ENCODE results near the gene TRIM9. TPM values are rescaled to one million over a fixed set of nuclear protein-coding genes. Genes with fewer than 3 reads are reported as not detected.

Gene TRIM9
- total RNA-seq, 1 donor, result not detected

DNA sequence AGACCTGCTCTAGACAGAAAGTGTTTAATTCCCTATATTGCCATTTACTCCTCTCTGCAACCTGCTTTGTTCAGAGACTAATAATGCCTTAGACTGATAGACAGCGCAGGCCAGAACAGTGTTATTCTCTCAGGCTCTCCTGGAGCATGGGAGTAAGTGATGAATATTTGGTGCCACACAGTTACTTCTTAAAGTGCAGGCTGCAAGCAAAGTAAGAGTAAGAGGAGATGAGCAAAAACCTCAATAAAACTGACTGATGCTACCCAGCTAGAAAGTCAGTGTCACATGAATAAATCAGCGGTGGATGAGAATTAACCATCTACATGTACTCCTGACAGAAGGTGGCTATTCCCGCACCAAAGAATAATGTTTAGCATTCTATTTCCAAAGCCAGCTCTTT lies 9.9 kb downstream of the TRIM9 start:
- no peak for TF ChIP-seq CTCF (IDR thresholded peaks at IDR 0.05; ENCODE audit: insufficient read depth, low read depth, low read length)
- no peak overlapping the region for H3K4me3 ChIP-seq (ENCODE audit: low read depth, low read length)
- no peak for DNase-seq (ENCODE audit: low read depth)

DNA sequence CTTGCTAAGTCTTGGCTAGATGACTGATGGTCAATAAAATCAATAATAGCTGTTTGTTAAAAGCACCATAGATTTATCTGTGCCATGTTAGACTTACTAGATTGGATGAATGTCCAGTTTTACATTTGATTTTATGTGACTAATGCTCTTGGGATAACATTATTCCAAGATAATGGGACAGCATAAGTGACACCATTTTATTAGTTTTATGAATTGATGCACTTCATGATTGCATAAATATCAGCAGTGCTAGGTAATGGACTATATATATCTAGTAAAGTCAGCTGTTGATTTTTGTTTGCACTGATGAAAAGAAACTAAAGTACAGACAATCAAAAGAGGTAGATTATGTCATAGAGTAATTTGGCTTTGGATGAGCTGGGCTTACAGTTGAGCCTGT lies 10.4 kb downstream of the TRIM9 start:
- no peak for DNase-seq (ENCODE audit: low read depth)
- H3K4me3 ChIP-seq (ENCODE audit: low read depth, low read length), result no peak overlapping the region
- no peak for TF ChIP-seq CTCF (IDR thresholded peaks at IDR 0.05; ENCODE audit: insufficient read depth, low read depth, low read length)

DNA sequence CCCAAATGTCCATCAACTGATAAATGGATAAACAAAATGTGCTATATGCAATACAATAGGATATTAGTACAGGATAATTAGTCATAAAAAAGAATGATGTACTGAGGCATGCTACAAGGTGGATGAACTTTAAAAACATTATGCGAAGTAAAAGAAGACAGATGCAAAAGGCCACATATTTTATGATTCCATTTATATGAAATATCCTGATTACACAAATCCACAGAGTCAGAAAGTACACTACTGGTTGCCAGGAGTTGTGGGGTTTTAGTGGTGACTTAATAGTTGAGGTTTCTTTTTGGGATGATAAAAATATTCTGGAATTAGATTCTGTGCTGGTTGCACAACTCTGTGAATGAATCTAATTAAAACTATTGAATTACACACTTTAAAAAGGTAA lies 12.6 kb downstream of the TRIM9 start:
- no peak for TF ChIP-seq CTCF (IDR thresholded peaks at IDR 0.05; ENCODE audit: insufficient read depth, low read depth, low read length)
- DNase-seq (ENCODE audit: low read depth), result no peak
- no peak overlapping the region for H3K4me3 ChIP-seq (ENCODE audit: low read depth, low read length)

DNA sequence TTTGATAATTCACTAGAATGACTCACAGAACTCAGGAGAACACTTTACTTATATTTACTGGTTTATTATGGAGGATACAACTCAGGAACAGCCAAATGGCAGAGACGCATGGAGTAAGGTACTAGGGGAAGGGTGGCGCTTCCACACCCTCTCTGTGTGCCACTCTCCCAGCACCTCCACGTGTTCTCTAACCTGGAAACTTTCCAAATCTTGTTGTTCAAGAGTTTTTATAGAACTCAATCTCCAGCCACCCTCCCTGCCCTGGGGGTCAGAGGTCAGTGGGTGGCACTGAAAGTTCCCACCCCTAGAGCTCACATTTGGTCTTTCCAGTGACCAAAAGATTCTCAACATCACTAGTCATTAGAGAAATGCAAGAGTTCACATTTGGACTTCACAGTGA lies 13.2 kb downstream of the TRIM9 start:
- H3K4me3 ChIP-seq (ENCODE audit: low read depth, low read length), result no peak overlapping the region
- TF ChIP-seq CTCF (IDR thresholded peaks at IDR 0.05; ENCODE audit: insufficient read depth, low read depth, low read length), result no peak
- no peak for DNase-seq (ENCODE audit: low read depth)

DNA sequence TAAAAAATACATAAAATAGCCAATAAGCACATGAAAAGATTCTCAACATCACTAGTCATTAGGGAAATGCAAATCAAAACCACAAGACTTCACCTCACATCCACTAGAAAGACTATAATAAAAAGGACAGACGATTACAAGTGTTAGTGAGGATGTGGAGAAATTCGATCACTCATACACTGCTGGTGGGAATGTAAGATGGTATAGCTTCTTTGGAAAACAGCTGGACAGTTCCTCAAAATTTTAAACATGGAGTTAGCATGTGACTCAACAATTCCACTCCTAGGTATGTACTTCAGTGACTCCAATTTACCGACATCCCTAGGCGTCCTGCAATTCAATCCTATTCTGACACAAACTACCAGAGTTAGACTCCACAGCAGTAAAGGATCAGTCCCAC lies 13.7 kb downstream of the TRIM9 start:
- H3K4me3 ChIP-seq (ENCODE audit: low read depth, low read length), result no peak overlapping the region
- TF ChIP-seq CTCF (IDR thresholded peaks at IDR 0.05; ENCODE audit: insufficient read depth, low read depth, low read length), result no peak
- no peak for DNase-seq (ENCODE audit: low read depth)

GRCh38 chr14:51080645-51081044 lies 14.3 kb downstream of the TRIM9 start:
- DNase-seq (ENCODE audit: low read depth), result no peak
- TF ChIP-seq CTCF (IDR thresholded peaks at IDR 0.05; ENCODE audit: insufficient read depth, low read depth, low read length), result no peak
- H3K4me3 ChIP-seq (ENCODE audit: low read depth, low read length), result no peak overlapping the region

DNA sequence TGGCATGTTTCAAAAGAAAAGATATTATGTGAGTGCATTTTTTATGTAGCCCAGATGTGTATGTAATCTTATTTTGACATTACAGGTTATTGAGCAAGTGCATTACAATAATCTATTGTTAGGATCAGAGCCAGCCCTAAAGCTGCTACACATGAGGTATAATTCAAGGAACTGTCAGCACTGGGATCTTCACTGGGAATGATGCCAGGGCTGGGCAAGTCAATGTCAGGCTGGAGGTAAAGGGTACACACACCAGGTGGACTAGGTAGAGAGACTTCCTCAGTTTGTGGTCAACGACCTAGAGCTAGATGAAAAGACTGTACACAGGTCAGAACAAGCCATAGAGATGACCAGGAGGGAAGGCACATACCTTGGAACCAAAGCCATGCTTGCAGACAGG lies 15.4 kb downstream of the TRIM9 start:
- no peak for TF ChIP-seq CTCF (IDR thresholded peaks at IDR 0.05; ENCODE audit: insufficient read depth, low read depth, low read length)
- DNase-seq (ENCODE audit: low read depth), result no peak
- H3K4me3 ChIP-seq (ENCODE audit: low read depth, low read length), result no peak overlapping the region
